ENCODE data around the gene PIK3R3. TPM values are rescaled to one million over a fixed set of nuclear protein-coding genes. Genes with fewer than 3 reads are reported as not detected.

Gene PIK3R3
- total RNA-seq, 1 donor from 2014 or later = 21.5 TPM

- DNase-seq = no peak
Measured at GRCh38 chr1:46026531-46026930, 105.9 kb downstream of the PIK3R3 start.

GRCh38 chr1:46021046-46021996, 111.1 kb downstream of the PIK3R3 start:
- DNase-seq = no peak

GRCh38 chr1:46020010-46020409, 112.4 kb downstream of the PIK3R3 start:
- peak; percentile 48 for DNase-seq

GRCh38 chr1:46019348-46019747, 113.1 kb downstream of the PIK3R3 start:
- no peak for DNase-seq

GRCh38 chr1:46017876-46018503, 114.4 kb downstream of the PIK3R3 start:
- DNase-seq = no peak

- DNase-seq = no peak
Measured at GRCh38 chr1:46013581-46013980, 118.8 kb downstream of the PIK3R3 start.

GRCh38 chr1:46012236-46012635, 120.2 kb downstream of the PIK3R3 start:
- no peak for DNase-seq

GRCh38 chr1:46011121-46011695, 121.2 kb downstream of the PIK3R3 start:
- DNase-seq = no peak

- no peak for DNase-seq
Measured at GRCh38 chr1:46010611-46011010, 121.8 kb downstream of the PIK3R3 start.

GRCh38 chr1:46008585-46008984, 123.8 kb downstream of the PIK3R3 start:
- no peak for DNase-seq

GRCh38 chr1:46005594-46005993, 126.8 kb downstream of the PIK3R3 start:
- no peak for DNase-seq

GRCh38 chr1:46004492-46004891, 127.9 kb downstream of the PIK3R3 start:
- no peak for DNase-seq

- no peak for DNase-seq
Measured at GRCh38 chr1:46003315-46003714, 129.1 kb downstream of the PIK3R3 start.

GRCh38 chr1:46002551-46003150, 129.8 kb downstream of the PIK3R3 start:
- no peak for DNase-seq

GRCh38 chr1:46001081-46001785, 131.2 kb downstream of the PIK3R3 start:
- no peak for DNase-seq

GRCh38 chr1:45999507-45999906, 132.9 kb downstream of the PIK3R3 start:
- no peak for DNase-seq

- no peak for DNase-seq
Measured at GRCh38 chr1:45998020-45998617, 134.3 kb downstream of the PIK3R3 start.

- DNase-seq = no peak
Measured at GRCh38 chr1:45995298-45995697, 137.1 kb downstream of the PIK3R3 start.

- no peak for DNase-seq
Measured at GRCh38 chr1:45994423-45994822, 138.0 kb downstream of the PIK3R3 start.
